ENCODE measurements around the gene ACTL6A. TPM values are rescaled to one million over a fixed set of nuclear protein-coding genes. Genes with fewer than 3 reads are reported as not detected.
A peak's percentile ranks its signal among the peaks of the same experiment; 100 is the strongest.

The ACTL6A gene
- total RNA-seq, 1 donor from 2014 or later: 29.6 TPM

GRCh38 chr3:179590669-179591068 is 27.9 kb downstream of the ACTL6A start:
- no peak for DNase-seq (ENCODE audit: low read depth)

- no peak for DNase-seq (ENCODE audit: low read depth)
These were observed 28.6 kb downstream of the ACTL6A start for GRCh38 chr3:179591313-179591712.

GRCh38 chr3:179599531-179599930 is 36.8 kb downstream of the ACTL6A start:
- DNase-seq (ENCODE audit: low read depth): no peak

GRCh38 chr3:179603321-179603720 is 40.6 kb downstream of the ACTL6A start:
- DNase-seq (ENCODE audit: low read depth): no peak

GRCh38 chr3:179603831-179604230 is 41.1 kb downstream of the ACTL6A start:
- DNase-seq (ENCODE audit: low read depth): no peak

- peak; percentile 98 for DNase-seq (ENCODE audit: low read depth)
These were observed 41.8 kb downstream of the ACTL6A start, which contains the start of the genes MRPL47 and NDUFB5 for GRCh38 chr3:179604321-179605078. Gene MRPL47 (minus strand): TSS chr3:179604638. CDS start chr3:179604624, 14 bp downstream. Gene NDUFB5 (plus strand): TSS chr3:179604794. CDS start chr3:179604816, 22 bp downstream.

- no peak for DNase-seq (ENCODE audit: low read depth)
These were observed 43.9 kb downstream of the ACTL6A start for GRCh38 chr3:179606534-179607085.

GRCh38 chr3:179608931-179609720 is 46.4 kb downstream of the ACTL6A start:
- no peak for DNase-seq (ENCODE audit: low read depth)

- DNase-seq (ENCODE audit: low read depth): no peak
These were observed 47.3 kb downstream of the ACTL6A start for GRCh38 chr3:179610066-179610465.

GRCh38 chr3:179613807-179614206 is 51.1 kb downstream of the ACTL6A start:
- DNase-seq (ENCODE audit: low read depth): peak; percentile 13

GRCh38 chr3:179615458-179616173 is 52.9 kb downstream of the ACTL6A start:
- no peak for DNase-seq (ENCODE audit: low read depth)

- DNase-seq (ENCODE audit: low read depth): no peak
These were observed 59.3 kb downstream of the ACTL6A start for GRCh38 chr3:179622023-179622422.

- peak; percentile 17 for DNase-seq (ENCODE audit: low read depth)
These were observed 61.7 kb downstream of the ACTL6A start for GRCh38 chr3:179624451-179624850.

- DNase-seq (ENCODE audit: low read depth): no peak
These were observed 68.2 kb downstream of the ACTL6A start for GRCh38 chr3:179630753-179631451.

Other genes with a start within 250 kb of the ACTL6A start
- 53.6 and 55.2 TPM in 2 replicates for gene ZNF639, start 239.9 kb upstream of the ACTL6A start, total RNA-seq
- 51.0 and 78.1 TPM in 2 replicates for gene MFN1, start 215.2 kb upstream of the ACTL6A start, total RNA-seq
- gene GNB4, start 111.5 kb upstream of the ACTL6A start, total RNA-seq: 14.4 and 25.9 TPM in 2 replicates
- 39.4 and 41.0 TPM in 2 replicates for gene MRPL47, start 41.7 kb downstream of the ACTL6A start, total RNA-seq
- gene NDUFB5, start 41.9 kb downstream of the ACTL6A start, total RNA-seq: 186 and 192 TPM in 2 replicates
- 29.8 and 50.1 TPM in 2 replicates for gene USP13, start 90.1 kb downstream of the ACTL6A start, total RNA-seq